ENCODE data around the gene SATB2. TPM values are rescaled to one million over a fixed set of nuclear protein-coding genes. Genes with fewer than 3 reads are reported as not detected.

Gene SATB2
- total RNA-seq, 1 donor from 2014 or later: 0.67 TPM

GRCh38 chr2:199392363-199392762 is 65.4 kb downstream of the SATB2 start:
- intact Hi-C loops (cut with micrococcal nuclease): no loop called here
- ChIA-PET POLR2A (no interaction called here), CTCF (no interaction called here)
- Mint-ChIP-seq H3K36me3 (ENCODE audit: low read depth) (no peaks in the 10 kb centered on the region), H3K27ac (no peak overlapping the region), H3K4me1 (no peaks in the 10 kb centered on the region), H3K9me3 (no peaks in the 10 kb centered on the region), H3K27me3 (peaks cover 5% of the 10 kb centered on the region), H3K4me3 (no peak overlapping the region)
- ATAC-seq (ENCODE audit: low read depth) (no peak), DNase-seq (no peak)
- no peak for TF ChIP-seq CTCF (IDR thresholded peaks at IDR 0.05)

GRCh38 chr2:199388728-199389268 is 68.9 kb downstream of the SATB2 start:
- no peak for TF ChIP-seq CTCF (IDR thresholded peaks at IDR 0.05)
- no peak for ATAC-seq (ENCODE audit: low read depth)

GRCh38 chr2:199384043-199384442 is 73.7 kb downstream of the SATB2 start:
- Mint-ChIP-seq H3K27ac (no peak overlapping the region), H3K9me3 (no peaks in the 10 kb centered on the region), H3K4me3 (no peak overlapping the region), H3K36me3 (ENCODE audit: low read depth) (no peaks in the 10 kb centered on the region), H3K4me1 (no peaks in the 10 kb centered on the region), H3K27me3 (peaks cover 7% of the 10 kb centered on the region)
- ChIA-PET CTCF (no interaction called here), POLR2A (no interaction called here)
- intact Hi-C loops (cut with micrococcal nuclease): no loop called here
- DNase-seq (no peak), ATAC-seq (ENCODE audit: low read depth) (no peak)
- no peak for TF ChIP-seq CTCF (IDR thresholded peaks at IDR 0.05)

More at GRCh38 chr2:199388728-199389268, 68.9 kb downstream of the SATB2 start:
- H3K4me3 Mint-ChIP-seq: no peak overlapping the region
- H3K27ac Mint-ChIP-seq: no peak overlapping the region
- H3K9me3 Mint-ChIP-seq: no peaks in the 10 kb centered on the region
- H3K36me3 Mint-ChIP-seq (ENCODE audit: low read depth): no peaks in the 10 kb centered on the region
- intact Hi-C loops (cut with micrococcal nuclease): no loop called here
- DNase-seq: no peak
- no peaks in the 10 kb centered on the region for H3K4me1 Mint-ChIP-seq
- peaks cover 8% of the 10 kb centered on the region for H3K27me3 Mint-ChIP-seq
- ChIA-PET CTCF (no interaction called here), POLR2A (no interaction called here)

GRCh38 chr2:199383021-199383420 is 74.7 kb downstream of the SATB2 start:
- TF ChIP-seq CTCF (IDR thresholded peaks at IDR 0.05): no peak
- ATAC-seq (ENCODE audit: low read depth) (no peak), DNase-seq (no peak)
- peaks cover 7% of the 10 kb centered on the region for H3K27me3 Mint-ChIP-seq
- CTCF ChIA-PET: no interaction called here
- no peaks in the 10 kb centered on the region for H3K36me3 Mint-ChIP-seq (ENCODE audit: low read depth)
- no peak overlapping the region for H3K4me3 Mint-ChIP-seq
- H3K27ac Mint-ChIP-seq: no peak overlapping the region
- intact Hi-C loops (cut with micrococcal nuclease): no loop called here
- POLR2A ChIA-PET: no interaction called here
- H3K9me3 Mint-ChIP-seq: no peaks in the 10 kb centered on the region
- no peaks in the 10 kb centered on the region for H3K4me1 Mint-ChIP-seq

- POLR2A ChIA-PET: no interaction called here
- no peak overlapping the region for H3K4me3 Mint-ChIP-seq
- DNase-seq (no peak), ATAC-seq (ENCODE audit: low read depth) (no peak)
- no peak for TF ChIP-seq CTCF (IDR thresholded peaks at IDR 0.05)
- no peak overlapping the region for H3K27ac Mint-ChIP-seq
- H3K9me3 Mint-ChIP-seq: no peaks in the 10 kb centered on the region
- H3K4me1 Mint-ChIP-seq: no peaks in the 10 kb centered on the region
- H3K36me3 Mint-ChIP-seq (ENCODE audit: low read depth): no peaks in the 10 kb centered on the region
- CTCF ChIA-PET: no interaction called here
- H3K27me3 Mint-ChIP-seq: peaks cover 7% of the 10 kb centered on the region
- intact Hi-C loops (cut with micrococcal nuclease): no loop called here
Observed at GRCh38 chr2:199382091-199382490, 75.6 kb downstream of the SATB2 start.
